ENCODE data around the gene TOGARAM2.

The TOGARAM2 gene

DNA sequence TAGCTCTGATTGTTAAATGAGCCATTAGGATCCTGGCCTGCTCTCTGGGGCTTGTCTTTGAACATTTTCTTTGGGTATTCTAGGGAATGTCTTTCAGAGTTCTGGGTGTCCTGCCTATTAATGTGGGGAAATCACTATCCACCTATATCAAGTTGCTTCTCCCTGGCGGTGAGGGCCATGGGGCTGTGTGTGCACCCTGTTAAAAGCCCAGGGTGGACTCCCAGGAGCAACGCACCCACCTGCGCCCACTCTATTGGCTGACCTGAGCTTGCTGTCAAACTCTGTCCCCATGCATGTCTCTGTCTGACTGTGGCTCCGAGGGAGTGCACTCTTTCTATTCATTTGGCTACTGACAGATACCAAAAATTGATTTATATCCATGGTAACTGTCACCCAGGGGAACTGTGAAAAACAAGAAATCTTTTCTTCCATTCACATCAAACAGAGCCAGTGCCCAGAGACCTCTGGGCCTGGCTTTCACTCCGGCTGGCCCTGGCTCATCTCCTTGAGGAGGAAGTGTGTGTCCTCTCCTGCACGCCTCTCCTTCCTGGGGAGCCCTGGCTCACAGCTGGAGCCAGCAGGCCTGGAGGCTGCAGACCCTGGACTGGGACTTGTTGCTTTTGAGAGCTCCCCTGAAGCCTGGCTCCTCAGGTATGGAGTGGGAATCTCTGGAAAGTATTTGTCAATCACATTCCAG, 10.5 kb upstream of the TOGARAM2 start:
- Histone ChIP-seq H3K27me3 (no peaks in the 10 kb centered on the region), H3K36me3 (no peaks in the 10 kb centered on the region), H3K4me3 (ENCODE audit: low read depth in 1 of 2, low read length in 1 of 2) (no peak overlapping the region), H3K4me1 (ENCODE audit: control insufficient read depth in 1 of 2, insufficient read depth in 1 of 2, low read depth in 1 of 2, low read length in 1 of 2) (no peaks in the 10 kb centered on the region), H3K27ac (no peak overlapping the region), H3K9me3 (no peaks in the 10 kb centered on the region)
- TF ChIP-seq, protein P1, sequence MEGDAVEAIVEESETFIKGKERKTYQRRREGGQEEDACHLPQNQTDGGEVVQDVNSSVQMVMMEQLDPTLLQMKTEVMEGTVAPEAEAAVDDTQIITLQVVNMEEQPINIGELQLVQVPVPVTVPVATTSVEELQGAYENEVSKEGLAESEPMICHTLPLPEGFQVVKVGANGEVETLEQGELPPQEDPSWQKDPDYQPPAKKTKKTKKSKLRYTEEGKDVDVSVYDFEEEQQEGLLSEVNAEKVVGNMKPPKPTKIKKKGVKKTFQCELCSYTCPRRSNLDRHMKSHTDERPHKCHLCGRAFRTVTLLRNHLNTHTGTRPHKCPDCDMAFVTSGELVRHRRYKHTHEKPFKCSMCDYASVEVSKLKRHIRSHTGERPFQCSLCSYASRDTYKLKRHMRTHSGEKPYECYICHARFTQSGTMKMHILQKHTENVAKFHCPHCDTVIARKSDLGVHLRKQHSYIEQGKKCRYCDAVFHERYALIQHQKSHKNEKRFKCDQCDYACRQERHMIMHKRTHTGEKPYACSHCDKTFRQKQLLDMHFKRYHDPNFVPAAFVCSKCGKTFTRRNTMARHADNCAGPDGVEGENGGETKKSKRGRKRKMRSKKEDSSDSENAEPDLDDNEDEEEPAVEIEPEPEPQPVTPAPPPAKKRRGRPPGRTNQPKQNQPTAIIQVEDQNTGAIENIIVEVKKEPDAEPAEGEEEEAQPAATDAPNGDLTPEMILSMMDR (IDR thresholded peaks at IDR 0.05) = no peak

DNA sequence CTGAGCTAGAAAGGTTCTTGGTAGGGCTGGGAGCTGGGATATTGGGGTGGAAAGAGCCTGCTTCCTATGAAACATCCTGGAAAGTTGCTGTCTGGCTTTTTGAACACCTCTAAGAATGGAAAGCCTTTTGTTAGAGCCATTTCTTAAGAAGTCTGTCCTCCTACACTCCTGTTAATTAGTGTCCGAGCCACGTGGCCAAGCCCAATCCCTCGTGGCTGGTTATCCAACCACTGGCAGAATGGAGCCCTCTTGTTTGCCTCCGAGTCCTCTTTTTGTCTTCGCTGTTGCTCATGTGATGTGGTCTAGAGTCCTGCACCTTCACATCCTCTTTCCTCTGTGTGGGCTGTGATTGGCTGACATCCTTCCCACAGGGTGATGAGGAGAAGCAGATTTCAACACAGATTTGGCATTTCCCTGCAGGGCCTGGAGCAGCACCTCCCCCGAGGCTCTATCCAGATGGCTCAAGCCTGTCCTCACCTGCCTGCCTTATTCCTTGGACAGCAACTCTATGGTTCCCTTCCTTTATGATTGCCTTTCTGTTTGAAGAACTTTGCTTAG, 8.2 kb upstream of the TOGARAM2 start:
- no peak overlapping the region for H3K27ac ChIP-seq
- H3K4me3 ChIP-seq (ENCODE audit: low read depth in 1 of 2, low read length in 1 of 2) = no peak overlapping the region
- H3K4me1 ChIP-seq (ENCODE audit: control insufficient read depth in 1 of 2, insufficient read depth in 1 of 2, low read depth in 1 of 2, low read length in 1 of 2) = no peaks in the 10 kb centered on the region
- H3K27me3 ChIP-seq = no peaks in the 10 kb centered on the region
- TF ChIP-seq, protein P1 (IDR thresholded peaks at IDR 0.05) = no peak
- no peaks in the 10 kb centered on the region for H3K36me3 ChIP-seq
- H3K9me3 ChIP-seq = no peaks in the 10 kb centered on the region

DNA sequence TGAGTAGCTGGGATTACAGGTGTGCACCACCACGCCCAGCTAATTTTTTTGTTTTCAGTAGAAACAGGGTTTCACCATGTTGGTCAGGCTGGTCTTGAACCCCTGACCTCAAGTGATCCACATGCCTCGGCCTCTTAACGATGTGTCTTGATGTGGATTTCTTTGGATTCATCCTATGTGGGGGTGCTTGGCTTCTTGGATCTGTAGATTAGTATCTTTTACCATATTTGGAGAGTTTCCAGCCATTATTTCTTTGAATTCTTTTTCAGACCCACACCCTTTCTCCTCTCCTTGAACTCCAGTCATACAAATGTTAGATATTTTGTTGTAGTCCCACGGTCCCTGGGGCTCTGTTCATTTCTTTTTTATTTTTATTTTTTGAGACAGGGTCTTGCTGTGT, 6.8 kb upstream of the TOGARAM2 start:
- H3K36me3 ChIP-seq = no peaks in the 10 kb centered on the region
- H3K27me3 ChIP-seq = no peaks in the 10 kb centered on the region
- no peaks in the 10 kb centered on the region for H3K9me3 ChIP-seq
- H3K4me3 ChIP-seq (ENCODE audit: low read depth in 1 of 2, low read length in 1 of 2) = no peak overlapping the region
- no peak overlapping the region for H3K27ac ChIP-seq
- TF ChIP-seq, protein P1 (IDR thresholded peaks at IDR 0.05) = no peak
- no peaks in the 10 kb centered on the region for H3K4me1 ChIP-seq (ENCODE audit: control insufficient read depth in 1 of 2, insufficient read depth in 1 of 2, low read depth in 1 of 2, low read length in 1 of 2)

- Histone ChIP-seq H3K36me3 (no peaks in the 10 kb centered on the region), H3K4me3 (ENCODE audit: low read depth in 1 of 2, low read length in 1 of 2) (no peak overlapping the region), H3K4me1 (ENCODE audit: control insufficient read depth in 1 of 2, insufficient read depth in 1 of 2, low read depth in 1 of 2, low read length in 1 of 2) (no peaks in the 10 kb centered on the region), H3K27ac (no peak overlapping the region), H3K27me3 (no peaks in the 10 kb centered on the region), H3K9me3 (no peaks in the 10 kb centered on the region)
- TF ChIP-seq, protein P1 (IDR thresholded peaks at IDR 0.05) = no peak
These were observed 5.4 kb upstream of the TOGARAM2 start for GRCh38 chr2:28975671-28976070.

GRCh38 chr2:28976584-28976983, 4.5 kb upstream of the TOGARAM2 start:
- no peaks in the 10 kb centered on the region for H3K36me3 ChIP-seq
- TF ChIP-seq, protein P1 (IDR thresholded peaks at IDR 0.05) = no peak
- H3K9me3 ChIP-seq = no peaks in the 10 kb centered on the region
- H3K4me3 ChIP-seq (ENCODE audit: low read depth in 1 of 2, low read length in 1 of 2) = no peak overlapping the region
- no peak overlapping the region for H3K27ac ChIP-seq
- no peaks in the 10 kb centered on the region for H3K27me3 ChIP-seq
- H3K4me1 ChIP-seq (ENCODE audit: control insufficient read depth in 1 of 2, insufficient read depth in 1 of 2, low read depth in 1 of 2, low read length in 1 of 2) = no peaks in the 10 kb centered on the region
